OCI-LY3 (cell line): Measurements from ENCODE around the gene VPS13D.

Experiments
- EZH2phosphoT487 ChIP-seq: fragments of 200-600 bp; shearing (Covaris generic); IDR thresholded peaks from 2 replicates; pipeline ENCODE4 v1.6.1; 2018; ENCODE audit warnings: antibody characterized with exemption, mixed run types, low read depth
- TF ChIP-seq, protein P1 (sequence below): fragments of 200-600, 300-600 bp; sonication (generic); IDR thresholded peaks from 2 replicates; pipeline ENCODE4 v1.5.1; 2014; ENCODE audit warnings: antibody characterized with exemption, low read length, low read depth

GRCh38 chr1:12441414-12442105 lies 211.7 kb downstream of the VPS13D start:
- TF ChIP-seq, protein P1, sequence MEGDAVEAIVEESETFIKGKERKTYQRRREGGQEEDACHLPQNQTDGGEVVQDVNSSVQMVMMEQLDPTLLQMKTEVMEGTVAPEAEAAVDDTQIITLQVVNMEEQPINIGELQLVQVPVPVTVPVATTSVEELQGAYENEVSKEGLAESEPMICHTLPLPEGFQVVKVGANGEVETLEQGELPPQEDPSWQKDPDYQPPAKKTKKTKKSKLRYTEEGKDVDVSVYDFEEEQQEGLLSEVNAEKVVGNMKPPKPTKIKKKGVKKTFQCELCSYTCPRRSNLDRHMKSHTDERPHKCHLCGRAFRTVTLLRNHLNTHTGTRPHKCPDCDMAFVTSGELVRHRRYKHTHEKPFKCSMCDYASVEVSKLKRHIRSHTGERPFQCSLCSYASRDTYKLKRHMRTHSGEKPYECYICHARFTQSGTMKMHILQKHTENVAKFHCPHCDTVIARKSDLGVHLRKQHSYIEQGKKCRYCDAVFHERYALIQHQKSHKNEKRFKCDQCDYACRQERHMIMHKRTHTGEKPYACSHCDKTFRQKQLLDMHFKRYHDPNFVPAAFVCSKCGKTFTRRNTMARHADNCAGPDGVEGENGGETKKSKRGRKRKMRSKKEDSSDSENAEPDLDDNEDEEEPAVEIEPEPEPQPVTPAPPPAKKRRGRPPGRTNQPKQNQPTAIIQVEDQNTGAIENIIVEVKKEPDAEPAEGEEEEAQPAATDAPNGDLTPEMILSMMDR: no peak
- no peak for TF ChIP-seq EZH2phosphoT487
